Gastroesophageal sphincter (tissue), 4 donors: Measurements from ENCODE around the gene NAPEPLD. TPM values are rescaled to one million over a fixed set of nuclear protein-coding genes. Genes with fewer than 3 reads are reported as not detected.
"Not testable (repeated sequence)": the region's sequence is repeated elsewhere in the genome, so short reads cannot be mapped to it uniquely, and the experiment has no call there.

ENCODE experiments used
- ATAC-seq: fragments of 150-250 bp; one replicate; pipeline ENCODE4 v1.9.1; 2016; ENCODE audit warnings: mild to moderate bottlenecking, moderate library complexity
- H3K27ac ChIP-seq, 4 donors: fragments of 200-600 bp; sonication (generic) in 3 of 4; 1 replicate in 3 of 4; 2 replicates in 1 of 4; pipeline ENCODE4 v1.5.1; 2016 to 2019
- H3K27me3 ChIP-seq: fragments of 200-600 bp; sonication (generic); one replicate; pipeline ENCODE4 v1.5.1; 2019
- H3K36me3 ChIP-seq, 2 donors: fragments of 200-600 bp; sonication (generic); one replicate each; pipeline ENCODE4 v1.5.1; 2019; ENCODE audit warnings: control low read depth in 1 of 2
- H3K4me1 ChIP-seq, 3 donors: fragments of 200-600 bp; sonication (generic); 1 replicate in 2 of 3; 2 replicates in 1 of 3; pipeline ENCODE4 v1.5.1; 2016 to 2019; ENCODE audit warnings: control low read depth in 2 of 3
- H3K4me3 ChIP-seq, 2 donors: fragments of 200-600 bp; sonication (generic); one replicate each; pipeline ENCODE4 v1.5.1; 2019; ENCODE audit warnings: mild to moderate bottlenecking in 1 of 2, moderate library complexity in 1 of 2
- H3K9me3 ChIP-seq, 3 donors: fragments of 200-600 bp; sonication (generic); one replicate each; pipeline ENCODE4 v1.5.1; 2017 to 2019; ENCODE audit warnings: control low read depth in 2 of 3
- EP300 ChIP-seq: sonication (generic); formaldehyde crosslinking; IDR thresholded peaks from one replicate; pipeline ENCODE4 v1.6.1; 2017; ENCODE audit warnings: antibody characterized with exemption, mild to moderate bottlenecking
- POLR2A ChIP-seq, 2 donors: fragments of 450-650 bp; IDR thresholded peaks; one replicate each; pipeline ENCODE4 v1.6.1; 2017; ENCODE audit warnings: antibody characterized with exemption in 2 of 2, mild to moderate bottlenecking in 2 of 2, moderate library complexity in 1 of 2
- POLR2AphosphoS5 ChIP-seq: sonication (generic); formaldehyde crosslinking; IDR thresholded peaks from one replicate; pipeline ENCODE4 v1.6.1; 2017; ENCODE audit warnings: antibody characterized with exemption
- WGBS, 2 donors: methylation state at CpG; one replicate each; pipeline ENCODE4 v1.1.5; 2018; ENCODE audit warnings: low coverage in 1 of 2; 5-methylcytosine and 5-hydroxymethylcytosine counted together
- total RNA-seq, 4 donors: library from RNA; depleted of rRNA; stranded (reverse); fragments of >200 nt; gene quantifications; one replicate each; pipeline ENCODE4 v1.1.0, GENCODE V29; 2016
- TF ChIP-seq, protein P1 (sequence below), 4 experiments: fragments of 200-600 bp in 2 of 4; fragments of 450-650 bp in 2 of 4; sonication (generic) in 1 of 4; IDR thresholded peaks; one replicate each; pipeline ENCODE4 v1.5.1; 2017 to 2019; ENCODE audit warnings: antibody characterized with exemption in 4 of 4, mild to moderate bottlenecking in 2 of 4, moderate library complexity in 2 of 4

Gene NAPEPLD
- total RNA-seq, 4 donors from 2014 or later, result 7.1 to 19.1 (median 7.3) TPM

DNA sequence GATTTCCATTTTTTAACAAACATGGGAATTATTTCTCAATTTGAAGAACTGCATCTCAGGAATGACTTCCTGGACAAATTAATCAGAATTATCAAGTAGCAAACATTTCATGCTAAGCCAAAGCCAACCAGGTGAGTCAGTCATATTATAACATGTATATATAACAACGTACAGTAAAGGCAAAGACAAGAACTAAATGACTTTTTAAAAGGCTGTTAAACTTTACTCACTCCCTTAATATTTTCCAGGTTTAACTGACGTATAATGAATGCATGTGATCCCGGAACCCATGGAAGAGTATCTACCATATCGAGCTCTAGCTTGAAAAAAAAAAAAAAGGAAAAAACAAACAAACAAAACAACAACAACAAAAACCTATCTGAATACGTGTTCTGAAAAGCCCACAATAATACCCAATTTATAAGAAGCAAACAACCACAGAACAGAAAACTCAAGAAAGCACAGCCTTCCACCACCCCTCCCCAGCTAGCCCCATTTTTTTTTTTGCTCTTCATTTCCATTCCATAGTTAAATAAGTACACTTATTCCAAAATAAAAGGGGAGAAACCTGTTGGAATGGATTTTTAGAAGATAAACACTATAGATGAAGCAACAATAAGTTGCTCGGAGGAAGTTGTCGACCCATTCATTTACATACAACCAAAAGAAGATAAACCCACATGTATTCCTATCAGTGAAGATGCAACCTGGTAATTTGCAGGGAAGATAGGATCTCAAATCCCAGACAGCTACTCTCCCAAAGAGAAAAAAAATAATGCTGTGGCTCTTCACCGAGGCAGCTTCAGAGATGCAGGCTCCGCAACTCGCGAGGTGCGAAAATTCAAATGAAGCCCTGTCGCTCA lies 537 bp downstream of the NAPEPLD start:
- Histone ChIP-seq H3K4me1 (peaks cover 4 to 41% (median 6%) of the 10 kb centered on the region in 3 donors), H3K27me3 (no peaks in the 10 kb centered on the region), H3K27ac (peak overlapping the region; percentile 82 to 95 (median 94)), H3K36me3 (no peaks in the 10 kb centered on the region), H3K9me3 (no peaks in the 10 kb centered on the region), H3K4me3 (peak overlapping the region; percentile 67 to 74)
- ATAC-seq, result no peak
- WGBS, 2 donors, result 0 to 2% methylated on average over 7 to 13 of the region's 13 CpGs
- TF ChIP-seq POLR2AphosphoS5, result no peak
- no peak for TF ChIP-seq EP300
- TF ChIP-seq, protein P1, sequence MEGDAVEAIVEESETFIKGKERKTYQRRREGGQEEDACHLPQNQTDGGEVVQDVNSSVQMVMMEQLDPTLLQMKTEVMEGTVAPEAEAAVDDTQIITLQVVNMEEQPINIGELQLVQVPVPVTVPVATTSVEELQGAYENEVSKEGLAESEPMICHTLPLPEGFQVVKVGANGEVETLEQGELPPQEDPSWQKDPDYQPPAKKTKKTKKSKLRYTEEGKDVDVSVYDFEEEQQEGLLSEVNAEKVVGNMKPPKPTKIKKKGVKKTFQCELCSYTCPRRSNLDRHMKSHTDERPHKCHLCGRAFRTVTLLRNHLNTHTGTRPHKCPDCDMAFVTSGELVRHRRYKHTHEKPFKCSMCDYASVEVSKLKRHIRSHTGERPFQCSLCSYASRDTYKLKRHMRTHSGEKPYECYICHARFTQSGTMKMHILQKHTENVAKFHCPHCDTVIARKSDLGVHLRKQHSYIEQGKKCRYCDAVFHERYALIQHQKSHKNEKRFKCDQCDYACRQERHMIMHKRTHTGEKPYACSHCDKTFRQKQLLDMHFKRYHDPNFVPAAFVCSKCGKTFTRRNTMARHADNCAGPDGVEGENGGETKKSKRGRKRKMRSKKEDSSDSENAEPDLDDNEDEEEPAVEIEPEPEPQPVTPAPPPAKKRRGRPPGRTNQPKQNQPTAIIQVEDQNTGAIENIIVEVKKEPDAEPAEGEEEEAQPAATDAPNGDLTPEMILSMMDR (IDR thresholded peaks at IDR 0.05), result no peak
- TF ChIP-seq POLR2A (IDR thresholded peaks at IDR 0.05), result no peak

DNA sequence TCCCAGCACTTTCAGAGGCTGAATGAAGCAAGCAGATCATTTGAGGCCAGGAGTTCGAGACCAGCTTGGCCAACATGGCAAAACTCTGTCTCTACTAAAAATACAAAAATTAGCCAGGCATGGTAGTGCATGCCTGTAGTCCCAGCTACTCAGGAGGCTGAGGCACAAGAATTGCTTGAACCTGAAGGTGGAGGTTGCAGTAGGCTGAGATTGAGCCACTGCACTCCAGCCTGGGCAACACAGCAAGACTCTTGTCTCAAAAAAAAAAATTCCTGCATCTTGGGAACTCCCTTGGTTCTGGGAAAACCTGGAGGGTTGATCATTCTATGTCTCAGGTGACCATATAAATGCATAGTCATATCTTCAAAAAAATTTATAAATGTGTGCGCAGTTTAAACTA lies 4.1 kb downstream of the NAPEPLD start:
- H3K27me3 ChIP-seq, H3K36me3 ChIP-seq, H3K27ac ChIP-seq, H3K9me3 ChIP-seq, ATAC-seq, H3K4me3 ChIP-seq: not testable (repeated sequence)
- H3K4me1 ChIP-seq, result peaks cover 4 to 36% (median 6%) of the 10 kb centered on the region in 3 donors
- WGBS, 2 donors, result 89 to 100% methylated on average over 1 to 2 of the region's 2 CpGs

DNA sequence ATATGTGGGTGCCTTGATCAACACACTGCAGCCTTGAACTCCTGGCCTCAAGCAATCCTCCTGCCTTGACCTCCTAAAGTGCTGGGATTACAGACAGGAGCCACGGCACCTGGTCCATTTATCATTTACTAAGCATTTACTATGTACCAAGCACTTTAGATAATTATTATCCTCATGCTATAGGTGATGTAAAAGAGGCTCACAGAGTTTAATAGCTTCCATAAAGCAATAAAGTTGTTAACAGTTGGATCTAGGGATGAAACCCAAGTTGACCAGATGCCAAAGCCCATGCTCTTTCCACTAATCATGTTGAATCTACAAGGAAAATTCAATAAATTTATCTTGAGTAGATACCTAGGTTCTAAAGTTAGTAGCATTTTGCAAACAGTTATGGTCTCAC lies 5.0 kb downstream of the NAPEPLD start:
- H3K27me3 ChIP-seq, result no peaks in the 10 kb centered on the region
- no peak for ATAC-seq
- H3K4me3 ChIP-seq, result no peak overlapping the region
- H3K36me3 ChIP-seq, result no peaks in the 10 kb centered on the region
- 88 to 92% methylated on average over 1 of the region's 1 CpG for WGBS, 2 donors
- no peak overlapping the region for H3K27ac ChIP-seq
- peaks cover 4 to 33% (median 6%) of the 10 kb centered on the region in 3 donors for H3K4me1 ChIP-seq
- no peaks in the 10 kb centered on the region for H3K9me3 ChIP-seq
- TF ChIP-seq, protein P1 (IDR thresholded peaks at IDR 0.05), result no peak
- TF ChIP-seq POLR2A (IDR thresholded peaks at IDR 0.05), result no peak

DNA sequence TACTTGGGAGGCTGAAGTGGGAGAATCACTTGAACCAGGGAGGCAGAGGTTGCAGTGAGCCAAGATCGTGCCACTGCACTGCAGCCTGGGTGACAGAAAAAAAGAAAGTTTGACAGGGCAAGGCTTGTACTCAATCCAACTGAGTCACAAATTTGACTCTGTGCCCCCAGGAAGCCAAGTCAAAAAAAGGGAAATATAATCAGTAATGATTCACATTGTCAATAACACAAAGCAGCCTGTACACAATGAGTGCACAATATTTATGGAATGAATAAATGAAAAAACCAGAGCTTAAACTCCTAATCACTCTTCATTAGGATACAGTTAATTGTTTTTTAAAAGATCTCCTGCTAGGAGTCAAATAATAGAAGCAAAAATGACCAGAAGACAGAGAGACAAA lies 6.4 kb downstream of the NAPEPLD start:
- no peaks in the 10 kb centered on the region for H3K36me3 ChIP-seq
- H3K9me3 ChIP-seq, result no peaks in the 10 kb centered on the region
- H3K4me1 ChIP-seq, result peaks cover 0 to 23% (median under 1%) of the 10 kb centered on the region in 3 donors
- TF ChIP-seq POLR2AphosphoS5 (no peak), EP300 (no peak), POLR2A (IDR thresholded peaks at IDR 0.05) (no peak)
- TF ChIP-seq, protein P1 (IDR thresholded peaks at IDR 0.05), result no peak
- no peak overlapping the region for H3K27ac ChIP-seq
- H3K27me3 ChIP-seq, result no peaks in the 10 kb centered on the region
- WGBS, 2 donors, result 88% methylated on average over 1 of the region's 1 CpG; no CpG with 5 or more reads in 1 of the 2 donors
- no peak overlapping the region for H3K4me3 ChIP-seq
- no peak for ATAC-seq

DNA sequence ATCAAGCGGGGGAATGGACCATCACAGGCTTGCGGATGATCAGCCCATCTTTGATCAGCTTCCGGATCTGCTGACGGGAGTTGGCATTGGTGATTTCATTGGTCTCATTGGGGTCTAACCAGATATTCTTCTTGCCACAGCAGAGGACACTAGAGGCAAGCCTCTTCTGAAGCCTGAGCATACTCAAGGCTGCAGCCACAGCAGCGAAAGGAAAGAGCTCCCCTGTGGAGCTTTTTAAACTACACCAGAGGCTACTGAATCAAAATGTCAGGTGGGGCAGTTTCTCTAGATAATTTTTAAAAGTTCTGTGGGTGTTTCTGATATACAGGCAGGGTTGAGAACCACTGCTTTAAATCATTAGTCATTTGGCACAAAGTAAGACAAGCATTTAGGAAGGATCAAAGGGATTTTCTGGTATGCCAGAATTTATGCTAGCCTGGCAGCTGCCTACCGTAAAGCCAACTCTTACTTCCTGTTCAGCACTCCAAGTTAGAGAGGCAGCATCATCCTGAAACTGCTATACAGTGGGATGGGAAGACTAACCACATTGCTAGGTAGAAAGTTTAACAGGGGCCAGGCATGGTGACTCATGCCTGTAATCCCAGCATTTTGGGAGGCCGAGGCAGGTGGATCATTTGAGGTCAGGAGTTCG lies 7.0 kb downstream of the NAPEPLD start:
- Histone ChIP-seq H3K9me3 (no peaks in the 10 kb centered on the region), H3K27me3 (no peaks in the 10 kb centered on the region), H3K4me3 (no peak overlapping the region), H3K36me3 (no peaks in the 10 kb centered on the region), H3K27ac (no peak overlapping the region), H3K4me1 (peaks cover 0 to 17% (median 0%) of the 10 kb centered on the region in 3 donors)
- 83 to 100% methylated on average over 1 of the region's 8 CpGs for WGBS, 2 donors
- TF ChIP-seq POLR2A (IDR thresholded peaks at IDR 0.05) (no peak), EP300 (no peak), POLR2AphosphoS5 (no peak)
- TF ChIP-seq, protein P1 (IDR thresholded peaks at IDR 0.05), result no peak
- no peak for ATAC-seq
